MCF 10A (cell line): ENCODE data around the gene TYK2. TPM values are rescaled to one million over a fixed set of nuclear protein-coding genes. Genes with fewer than 3 reads are reported as not detected.
"Not testable (repeated sequence)": the region's sequence is repeated elsewhere in the genome, so short reads cannot be mapped to it uniquely, and the experiment has no call there.

ENCODE experiments used
- BruUV-seq: library from RNA; stranded (reverse); fragments of 400-500 nt; replicated peaks from 2 replicates; lab custom pipeline; 2021; lab: Mats Ljungman, UMichigan
- CTCF ChIA-PET: fragments of 300-600 bp; sonication (Branson Sonifier 250); formaldehyde crosslinking; extraction: SDS; loops from one replicate; lab custom pipeline; 2021; ENCODE audit warnings: antibody characterized with exemption, inconsistent platforms; lab: Yijun Ruan, JAX
- POLR2A ChIA-PET: fragments of 300-600, 350-650 bp; sonication (Branson Sonifier 250); formaldehyde crosslinking; extraction: SDS; loops from one replicate; lab custom pipeline; 2020; ENCODE audit warnings: antibody characterized with exemption, inconsistent platforms; lab: Yijun Ruan, JAX
- DNase-seq: peaks from one replicate; pipeline ENCODE4 v3.0.0-alpha.2; 2018; ENCODE audit not compliant: unreplicated experiment
- H3K27ac Mint-ChIP-seq: one replicate; pipeline ENCODE4 v1.8.0; 2022; ENCODE audit warnings: mild to moderate bottlenecking, low read depth, mixed read lengths; ENCODE audit not compliant: unreplicated experiment
- H3K27me3 Mint-ChIP-seq: one replicate; pipeline ENCODE4 v1.8.0; 2022; ENCODE audit warnings: mixed read lengths; ENCODE audit not compliant: insufficient read depth, unreplicated experiment
- H3K36me3 Mint-ChIP-seq: one replicate; pipeline ENCODE4 v1.8.0; 2022; ENCODE audit warnings: mild to moderate bottlenecking, moderate library complexity, mixed read lengths; ENCODE audit not compliant: insufficient read depth, unreplicated experiment
- H3K4me1 Mint-ChIP-seq: one replicate; pipeline ENCODE4 v1.8.0; 2022; ENCODE audit warnings: mixed read lengths; ENCODE audit not compliant: insufficient read depth, unreplicated experiment
- H3K4me3 Mint-ChIP-seq: one replicate; pipeline ENCODE4 v1.8.0; 2022; ENCODE audit warnings: mild to moderate bottlenecking, moderate library complexity, mixed read lengths; ENCODE audit not compliant: unreplicated experiment
- H3K9me3 Mint-ChIP-seq: one replicate; pipeline ENCODE4 v1.8.0; 2022; ENCODE audit warnings: mixed read lengths; ENCODE audit not compliant: unreplicated experiment
- CTCF ChIP-seq: fragments of 200-600 bp; IDR thresholded peaks from one replicate; pipeline ENCODE4 v1.8.0; 2022; ENCODE audit warnings: antibody characterized with exemption, mild to moderate bottlenecking; ENCODE audit not compliant: unreplicated experiment
- intact Hi-C: fragments of 100-400 bp; cut with micrococcal nuclease; formaldehyde crosslinking; loops from 2 replicates; pipeline ENCODE4 v1.14.1; 2022
- total RNA-seq: library from RNA; stranded (reverse); gene quantifications from 2 replicates; pipeline ENCODE4 v1.2.3, GENCODE V29; 2022

Gene TYK2
- total RNA-seq, 1 experiment from 2014 or later = 75.0 TPM

GRCh38 chr19:10399878-10400277 is 19.5 kb upstream of the TYK2 start:
- peaks cover 58% of the 10 kb centered on the region for H3K36me3 Mint-ChIP-seq
- CTCF ChIA-PET = interaction anchor here (0.7 to 3.9 kb wide), 5 partner anchors 8 to 141 kb away, joined by 4 to 25 read pairs (median 9); partner anchors contain the start of gene ICAM1
- intact Hi-C loops = loop anchor here (5.0 kb wide), 1 partner anchor 172 kb away; no protein-coding TSS in a partner anchor
- TF ChIP-seq CTCF = no peak
- H3K4me1 Mint-ChIP-seq = peaks cover 13% of the 10 kb centered on the region
- no TSS peak for BruUV-seq
- H3K9me3 Mint-ChIP-seq = no peaks in the 10 kb centered on the region
- no peak overlapping the region for H3K4me3 Mint-ChIP-seq
- no peak for DNase-seq
- no peaks in the 10 kb centered on the region for H3K27me3 Mint-ChIP-seq
- no peak overlapping the region for H3K27ac Mint-ChIP-seq
- POLR2A ChIA-PET = interaction anchor here (0.7 kb wide), 2 partner anchors 115 to 289 kb away, joined by 3 to 4 read pairs; no protein-coding TSS in a partner anchor

DNA sequence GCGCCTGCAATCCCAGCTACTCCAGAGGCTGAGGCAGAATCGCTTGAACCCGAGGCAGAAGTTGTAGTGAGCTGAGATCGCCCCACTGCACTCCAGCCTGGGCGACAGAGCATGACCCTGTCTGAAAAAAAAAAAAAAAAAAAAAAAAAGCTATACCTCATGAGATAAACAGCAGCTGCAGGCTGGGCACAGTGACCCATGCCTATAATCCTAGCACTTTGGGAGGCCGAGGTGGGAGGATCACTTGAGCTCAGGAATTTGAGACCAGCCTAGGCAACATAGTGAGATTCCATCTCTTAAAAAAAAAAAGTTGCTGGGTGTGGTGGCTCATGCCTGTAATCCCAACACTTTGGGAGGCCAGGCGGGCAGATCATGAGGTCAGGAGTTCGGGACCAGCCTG is 19.0 kb upstream of the TYK2 start:
- H3K27ac Mint-ChIP-seq, DNase-seq, H3K27me3 Mint-ChIP-seq, H3K4me3 Mint-ChIP-seq, intact Hi-C loops, H3K9me3 Mint-ChIP-seq, BruUV-seq: not testable (repeated sequence)
- POLR2A ChIA-PET = interaction anchor here (0.7 kb wide), 1 partner anchor 289 kb away, joined by 3 read pairs; no protein-coding TSS in a partner anchor
- H3K4me1 Mint-ChIP-seq = peaks cover 13% of the 10 kb centered on the region
- CTCF ChIA-PET = interaction anchor here (2.0 to 3.9 kb wide), 3 partner anchors 8 to 140 kb away, joined by 9 to 25 read pairs (median 21); no protein-coding TSS in a partner anchor
- H3K36me3 Mint-ChIP-seq = peaks cover 60% of the 10 kb centered on the region

GRCh38 chr19:10398819-10399218 is 18.4 kb upstream of the TYK2 start:
- H3K9me3 Mint-ChIP-seq = no peaks in the 10 kb centered on the region
- no peak overlapping the region for H3K27ac Mint-ChIP-seq
- peaks cover 65% of the 10 kb centered on the region for H3K36me3 Mint-ChIP-seq
- intact Hi-C loops = no loop called here
- TF ChIP-seq CTCF = no peak
- H3K27me3 Mint-ChIP-seq = no peaks in the 10 kb centered on the region
- POLR2A ChIA-PET = no interaction called here
- CTCF ChIA-PET = interaction anchor here (1.5 to 3.9 kb wide), 4 partner anchors 7 to 140 kb away, joined by 5 to 25 read pairs (median 7); partner anchors contain the start of gene ICAM4
- DNase-seq = no peak
- BruUV-seq = no TSS peak
- H3K4me3 Mint-ChIP-seq = no peak overlapping the region
- H3K4me1 Mint-ChIP-seq = peaks cover 13% of the 10 kb centered on the region

GRCh38 chr19:10395917-10396316 is 15.5 kb upstream of the TYK2 start:
- no peak overlapping the region for H3K4me3 Mint-ChIP-seq
- CTCF ChIA-PET = interaction anchor here (0.6 to 6.4 kb wide), 4 partner anchors 10 to 306 kb away, joined by 3 to 103 read pairs (median 3); partner anchors contain the start of gene ICAM1

More at GRCh38 chr19:10395917-10396316, 15.5 kb upstream of the TYK2 start:
- POLR2A ChIA-PET = interaction anchor here (0.6 kb wide), 1 partner anchor 104 kb away, joined by 4 read pairs; no protein-coding TSS in a partner anchor
- H3K27me3 Mint-ChIP-seq = no peaks in the 10 kb centered on the region
- TF ChIP-seq CTCF = no peak
- no TSS peak for BruUV-seq
- intact Hi-C loops = no loop called here
- no peak overlapping the region for H3K27ac Mint-ChIP-seq
- DNase-seq = no peak
- H3K4me1 Mint-ChIP-seq = peaks cover 11% of the 10 kb centered on the region
- H3K36me3 Mint-ChIP-seq = peaks cover 82% of the 10 kb centered on the region
- no peaks in the 10 kb centered on the region for H3K9me3 Mint-ChIP-seq
